Right atrium auricular region (tissue), 2 donors: Measurements from ENCODE around the gene HIBCH. TPM values are rescaled to one million over a fixed set of nuclear protein-coding genes. Genes with fewer than 3 reads are reported as not detected.
"Not testable (repeated sequence)": the region's sequence is repeated elsewhere in the genome, so short reads cannot be mapped to it uniquely, and the experiment has no call there.

Source experiments
- DNase-seq: peaks from one replicate; pipeline ENCODE4 v3.0.0-alpha.2; 2019; ENCODE audit warnings: low spot score
- H3K27ac ChIP-seq, 2 donors: fragments of 200-600 bp; sonication (generic); 1 replicate in 1 of 2; 2 replicates in 1 of 2; pipeline ENCODE4 v1.5.1; 2016 to 2019
- H3K27me3 ChIP-seq, 2 donors: fragments of 200-600 bp; sonication (generic); one replicate each; pipeline versions ENCODE4 v1.5.1 to v1.6.0; 2017 to 2019
- H3K36me3 ChIP-seq: fragments of 200-600 bp; sonication (generic); one replicate; pipeline ENCODE4 v1.5.1; 2016
- H3K4me1 ChIP-seq, 2 donors: fragments of 200-600 bp; sonication (generic); one replicate each; pipeline versions ENCODE4 v1.5.1 to v1.6.0; 2017 to 2019
- H3K4me3 ChIP-seq, 2 donors: fragments of 200-600 bp; sonication (generic); 1 replicate in 1 of 2; 2 replicates in 1 of 2; pipeline ENCODE4 v1.5.1; 2017 to 2019; ENCODE audit warnings: mild to moderate bottlenecking in 1 of 2, moderate library complexity in 1 of 2
- H3K9me3 ChIP-seq, 2 donors: fragments of 200-600 bp; sonication (generic); one replicate each; pipeline ENCODE4 v1.5.1; 2019
- total RNA-seq, 2 donors: library from RNA; depleted of rRNA; stranded (reverse); fragments of >200 nt; gene quantifications; one replicate each; pipeline ENCODE4 v1.1.0, GENCODE V29; 2016
- TF ChIP-seq, protein P1 (sequence below), 2 donors: fragments of 200-600 bp; sonication (generic); IDR thresholded peaks; one replicate each; pipeline ENCODE4 v1.5.1; 2019; ENCODE audit warnings: antibody characterized with exemption in 2 of 2

Gene HIBCH
- total RNA-seq, 2 donors from 2014 or later: 11.9 to 17.6 TPM

DNA sequence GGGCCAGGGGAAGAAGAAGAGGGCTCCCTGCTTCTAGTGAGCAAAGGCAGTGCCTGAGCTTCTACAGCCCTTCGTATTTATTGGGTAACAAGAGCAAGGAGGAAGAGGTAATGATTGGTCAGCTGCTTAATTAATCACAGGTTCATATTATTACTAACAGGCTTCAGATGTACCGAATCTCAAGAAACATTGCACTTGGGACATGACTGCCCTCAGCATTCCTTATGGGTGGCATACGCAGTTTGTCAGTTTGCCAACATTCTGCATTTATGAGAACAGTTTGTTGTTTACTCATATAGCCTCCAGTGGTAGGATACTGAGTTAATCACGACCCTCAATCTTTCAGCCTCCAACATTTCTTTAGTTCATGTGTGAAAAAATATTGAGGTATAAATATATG is 84.5 kb downstream of the HIBCH start:
- DNase-seq: no peak
- Histone ChIP-seq H3K9me3 (no peaks in the 10 kb centered on the region), H3K4me3 (no peak overlapping the region), H3K27ac (no peak overlapping the region), H3K4me1 (no peaks in the 10 kb centered on the region), H3K27me3 (no peaks in the 10 kb centered on the region), H3K36me3 (no peaks in the 10 kb centered on the region)
- TF ChIP-seq, protein P1, sequence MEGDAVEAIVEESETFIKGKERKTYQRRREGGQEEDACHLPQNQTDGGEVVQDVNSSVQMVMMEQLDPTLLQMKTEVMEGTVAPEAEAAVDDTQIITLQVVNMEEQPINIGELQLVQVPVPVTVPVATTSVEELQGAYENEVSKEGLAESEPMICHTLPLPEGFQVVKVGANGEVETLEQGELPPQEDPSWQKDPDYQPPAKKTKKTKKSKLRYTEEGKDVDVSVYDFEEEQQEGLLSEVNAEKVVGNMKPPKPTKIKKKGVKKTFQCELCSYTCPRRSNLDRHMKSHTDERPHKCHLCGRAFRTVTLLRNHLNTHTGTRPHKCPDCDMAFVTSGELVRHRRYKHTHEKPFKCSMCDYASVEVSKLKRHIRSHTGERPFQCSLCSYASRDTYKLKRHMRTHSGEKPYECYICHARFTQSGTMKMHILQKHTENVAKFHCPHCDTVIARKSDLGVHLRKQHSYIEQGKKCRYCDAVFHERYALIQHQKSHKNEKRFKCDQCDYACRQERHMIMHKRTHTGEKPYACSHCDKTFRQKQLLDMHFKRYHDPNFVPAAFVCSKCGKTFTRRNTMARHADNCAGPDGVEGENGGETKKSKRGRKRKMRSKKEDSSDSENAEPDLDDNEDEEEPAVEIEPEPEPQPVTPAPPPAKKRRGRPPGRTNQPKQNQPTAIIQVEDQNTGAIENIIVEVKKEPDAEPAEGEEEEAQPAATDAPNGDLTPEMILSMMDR (IDR thresholded peaks at IDR 0.05): no peak

- DNase-seq, H3K4me1 ChIP-seq: not testable (repeated sequence)
Observed at GRCh38 chr2:190223989-190224388, 95.6 kb downstream of the HIBCH start.

GRCh38 chr2:190222745-190223144 is 96.9 kb downstream of the HIBCH start:
- not testable (repeated sequence) for H3K4me3 ChIP-seq, H3K27ac ChIP-seq, H3K9me3 ChIP-seq, DNase-seq, H3K27me3 ChIP-seq, H3K36me3 ChIP-seq, H3K4me1 ChIP-seq

More at GRCh38 chr2:190223989-190224388, 95.6 kb downstream of the HIBCH start:
- not testable (repeated sequence) for H3K27ac ChIP-seq, H3K27me3 ChIP-seq, H3K36me3 ChIP-seq, H3K9me3 ChIP-seq, H3K4me3 ChIP-seq

- Histone ChIP-seq H3K4me3 (no peak overlapping the region), H3K27me3 (no peaks in the 10 kb centered on the region), H3K27ac (no peak overlapping the region), H3K36me3 (peaks cover 9% of the 10 kb centered on the region), H3K4me1 (peaks cover 0 to 6% of the 10 kb centered on the region in 2 donors), H3K9me3 (no peaks in the 10 kb centered on the region)
- DNase-seq: no peak
- TF ChIP-seq, protein P1 (IDR thresholded peaks at IDR 0.05): no peak
Observed at GRCh38 chr2:190221429-190221828, 98.2 kb downstream of the HIBCH start.

DNA sequence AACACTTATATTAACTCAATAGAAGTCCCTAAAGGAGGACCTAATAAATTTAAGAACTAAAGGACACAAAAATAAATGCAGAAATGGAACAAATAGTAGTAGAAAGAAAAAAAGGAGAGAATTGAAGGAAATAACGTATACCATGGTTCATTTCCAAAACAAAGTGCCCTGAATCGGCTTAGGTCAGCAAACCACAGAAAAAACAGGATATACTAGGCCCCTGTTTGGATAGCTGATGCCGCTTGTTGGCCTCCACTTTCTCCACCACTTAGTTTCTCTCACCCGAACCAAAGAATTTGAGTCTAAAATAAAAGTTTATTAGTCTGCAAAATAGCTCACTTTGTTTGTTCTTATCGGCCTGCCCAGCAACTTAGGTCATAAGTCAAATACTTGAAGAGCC is 100.4 kb downstream of the HIBCH start:
- H3K9me3 ChIP-seq: no peaks in the 10 kb centered on the region
- H3K4me1 ChIP-seq: peaks cover 0 to 27% of the 10 kb centered on the region in 2 donors
- DNase-seq: no peak
- H3K27me3 ChIP-seq: no peaks in the 10 kb centered on the region
- TF ChIP-seq, protein P1 (IDR thresholded peaks at IDR 0.05): no peak
- H3K36me3 ChIP-seq: peaks cover 9% of the 10 kb centered on the region
- H3K27ac ChIP-seq: no peak overlapping the region
- no peak overlapping the region for H3K4me3 ChIP-seq

DNA sequence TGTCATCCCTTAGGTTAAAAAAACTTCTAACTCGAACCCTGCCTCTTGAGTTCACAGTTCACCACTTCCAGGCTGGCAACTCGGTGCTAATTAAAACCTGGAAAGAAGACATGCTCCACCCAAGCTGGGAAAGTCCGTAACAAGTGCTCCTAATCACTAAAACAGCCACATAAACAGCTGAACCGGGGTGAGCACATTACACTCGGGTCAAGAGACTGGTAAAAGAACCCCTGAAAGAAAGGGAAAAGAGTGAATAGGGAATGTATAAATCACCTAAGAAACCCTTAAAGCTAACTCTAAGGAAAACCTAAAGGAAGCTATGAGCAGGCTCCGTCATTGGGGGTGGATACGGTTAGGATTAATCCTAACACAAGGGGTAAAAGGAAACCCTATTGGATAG is 102.0 kb downstream of the HIBCH start:
- H3K4me3 ChIP-seq: no peak overlapping the region
- H3K36me3 ChIP-seq: no peaks in the 10 kb centered on the region
- H3K4me1 ChIP-seq: peaks cover 0 to 31% of the 10 kb centered on the region in 2 donors
- no peaks in the 10 kb centered on the region for H3K27me3 ChIP-seq
- DNase-seq: no peak
- H3K27ac ChIP-seq: no peak overlapping the region
- H3K9me3 ChIP-seq: no peaks in the 10 kb centered on the region
- TF ChIP-seq, protein P1 (IDR thresholded peaks at IDR 0.05): no peak

DNA sequence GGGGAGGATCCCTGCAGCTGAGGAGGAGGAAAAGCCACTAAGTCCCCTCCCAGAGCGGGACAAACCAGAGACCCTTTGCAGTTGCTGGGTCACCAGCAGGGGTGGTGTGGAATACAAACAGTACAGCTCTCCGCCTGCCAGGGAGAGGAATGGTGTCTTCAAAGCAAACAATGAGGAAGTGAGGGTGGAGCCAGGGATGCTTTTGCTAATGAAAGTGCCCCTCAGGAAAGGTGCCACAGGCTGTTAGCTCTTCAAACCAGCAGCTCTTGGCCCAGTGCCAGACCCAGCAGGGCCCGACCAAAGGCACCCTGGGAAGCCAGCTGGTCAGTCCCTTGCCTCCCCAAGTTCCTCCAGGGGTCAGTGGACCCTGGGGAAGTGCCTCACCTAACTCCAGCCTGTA is 102.8 kb downstream of the HIBCH start:
- Histone ChIP-seq H3K4me3 (no peak overlapping the region), H3K36me3 (no peaks in the 10 kb centered on the region), H3K27ac (no peak overlapping the region), H3K9me3 (no peaks in the 10 kb centered on the region), H3K27me3 (no peaks in the 10 kb centered on the region), H3K4me1 (peaks cover 0 to 31% of the 10 kb centered on the region in 2 donors)
- DNase-seq: no peak
- TF ChIP-seq, protein P1 (IDR thresholded peaks at IDR 0.05): no peak
